D721Med (cell line): ENCODE results near the gene SYTL2.
"Not testable (repeated sequence)": the region's sequence is repeated elsewhere in the genome, so short reads cannot be mapped to it uniquely, and the experiment has no call there.

Source experiments
- DNase-seq: peaks from one replicate; pipeline ENCODE4 v3.0.0; 2011; ENCODE audit warnings: low spot score; ENCODE audit not compliant: insufficient read length
- FAIRE-seq: peaks from 2 replicates; lab custom pipeline; 2011; peaks lifted over from hg19 to GRCh38; lab: Jason Lieb, UNC
- CTCF ChIP-seq: IDR thresholded peaks from 2 replicates; pipeline ENCODE4 v1.5.1; 2012; ENCODE audit warnings: mild to moderate bottlenecking, control low read depth; ENCODE audit not compliant: insufficient read depth; ENCODE audit errors: missing control alignments

Gene SYTL2

GRCh38 chr11:85795712-85796487, 15.0 kb downstream of the SYTL2 start:
- no peak for TF ChIP-seq CTCF
- FAIRE-seq (no peak), DNase-seq (no peak)

GRCh38 chr11:85791409-85791990, 19.4 kb downstream of the SYTL2 start:
- FAIRE-seq, result no peak
- no peak for DNase-seq
- TF ChIP-seq CTCF, result no peak

DNA sequence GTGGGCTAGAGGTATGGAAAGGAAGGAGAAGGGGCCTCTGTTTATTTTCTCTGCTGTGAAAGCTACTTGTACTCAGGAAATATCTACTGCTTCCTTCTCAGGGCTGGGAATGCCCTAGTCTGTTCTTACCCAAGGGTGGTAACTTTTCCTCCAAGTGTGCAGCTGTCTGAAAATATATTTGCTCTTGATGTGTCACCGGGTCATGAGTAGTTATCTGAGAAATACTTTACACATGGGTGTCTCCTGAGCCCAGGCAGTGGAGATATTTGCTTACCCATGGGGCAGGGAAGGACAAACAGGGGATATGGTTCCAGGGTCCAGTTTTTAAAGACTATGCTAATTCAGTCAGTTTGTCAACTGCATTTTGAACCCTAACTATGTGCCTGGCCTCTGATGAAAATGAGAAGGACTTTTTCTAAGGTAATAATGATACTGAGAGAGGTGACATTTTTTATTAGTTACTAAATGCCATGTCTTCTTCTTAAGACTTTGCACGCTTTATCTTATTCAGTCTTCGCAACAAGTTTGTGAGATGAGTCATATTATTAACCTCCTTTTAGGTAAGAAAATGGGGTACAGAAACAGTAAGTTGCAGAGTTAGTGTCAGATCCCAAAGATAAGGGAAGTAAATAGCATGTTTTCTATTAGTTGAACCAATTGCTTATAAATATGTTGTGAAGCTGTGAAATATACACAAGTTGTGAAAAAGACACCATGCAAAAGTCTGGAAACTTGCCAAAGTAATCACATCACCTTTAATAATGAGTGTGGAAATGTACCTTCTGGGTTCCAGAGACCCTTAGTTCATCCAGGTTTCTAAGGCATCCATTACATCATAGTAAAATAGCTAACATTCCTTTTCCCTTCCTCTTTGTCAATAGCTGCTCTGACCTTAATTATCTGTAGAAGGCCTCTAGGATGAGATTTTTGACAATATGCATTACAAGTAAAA, 22.9 kb downstream of the SYTL2 start:
- no peak for TF ChIP-seq CTCF
- FAIRE-seq (no peak), DNase-seq (no peak)

DNA sequence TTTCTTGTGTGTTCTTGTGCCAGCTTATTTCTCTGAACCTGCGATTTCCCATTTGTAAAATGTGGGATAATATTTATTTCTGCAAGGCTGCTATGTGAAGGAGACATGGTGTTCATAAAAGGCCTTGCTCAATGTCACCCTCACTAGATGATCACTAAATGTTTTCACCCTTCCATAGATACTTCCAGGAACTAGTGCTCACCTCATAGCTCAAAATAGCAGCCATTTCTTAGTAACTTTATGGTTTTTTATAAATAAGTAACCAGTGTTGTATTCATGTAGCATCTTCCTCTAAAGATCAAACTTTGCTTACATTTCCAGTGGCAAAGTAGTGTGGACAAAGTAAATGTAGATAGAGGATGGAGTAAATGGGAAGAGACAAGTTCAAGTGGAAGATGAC, 23.8 kb downstream of the SYTL2 start:
- no peak for DNase-seq
- no peak for FAIRE-seq
- no peak for TF ChIP-seq CTCF

- no peak for TF ChIP-seq CTCF
- DNase-seq (no peak), FAIRE-seq (no peak)
These were observed 26.3 kb downstream of the SYTL2 start for GRCh38 chr11:85784480-85785265.

GRCh38 chr11:85783758-85784157, 27.2 kb downstream of the SYTL2 start:
- TF ChIP-seq CTCF, result no peak
- DNase-seq (no peak), FAIRE-seq (no peak)

GRCh38 chr11:85780780-85781517, 30.0 kb downstream of the SYTL2 start:
- not testable (repeated sequence) for FAIRE-seq, DNase-seq
